Skin epidermis (tissue), 12 donors: ENCODE measurements around the gene ZNF385B.
A peak's percentile ranks its signal among the peaks of the same experiment; 100 is the strongest.
"Not testable (repeated sequence)": the region's sequence is repeated elsewhere in the genome, so short reads cannot be mapped to it uniquely, and the experiment has no call there.

Experiments used
- H3K27ac ChIP-seq, 21 experiments: fragments of 200-600 bp; sonication (generic) in 11 of 21; one replicate each; pipeline ENCODE4 v1.5.0; 2020; ENCODE audit warnings: mild to moderate bottlenecking in 3 of 21, inconsistent platforms in 2 of 21, moderate library complexity in 2 of 21
- H3K4me3 ChIP-seq, 7 experiments: fragments of 200-600 bp; sonication (generic) in 2 of 7; one replicate each; pipeline ENCODE4 v1.5.0; 2020; ENCODE audit warnings: inconsistent platforms in 2 of 7, mild to moderate bottlenecking in 2 of 7, moderate library complexity in 1 of 7

Gene ZNF385B

DNA sequence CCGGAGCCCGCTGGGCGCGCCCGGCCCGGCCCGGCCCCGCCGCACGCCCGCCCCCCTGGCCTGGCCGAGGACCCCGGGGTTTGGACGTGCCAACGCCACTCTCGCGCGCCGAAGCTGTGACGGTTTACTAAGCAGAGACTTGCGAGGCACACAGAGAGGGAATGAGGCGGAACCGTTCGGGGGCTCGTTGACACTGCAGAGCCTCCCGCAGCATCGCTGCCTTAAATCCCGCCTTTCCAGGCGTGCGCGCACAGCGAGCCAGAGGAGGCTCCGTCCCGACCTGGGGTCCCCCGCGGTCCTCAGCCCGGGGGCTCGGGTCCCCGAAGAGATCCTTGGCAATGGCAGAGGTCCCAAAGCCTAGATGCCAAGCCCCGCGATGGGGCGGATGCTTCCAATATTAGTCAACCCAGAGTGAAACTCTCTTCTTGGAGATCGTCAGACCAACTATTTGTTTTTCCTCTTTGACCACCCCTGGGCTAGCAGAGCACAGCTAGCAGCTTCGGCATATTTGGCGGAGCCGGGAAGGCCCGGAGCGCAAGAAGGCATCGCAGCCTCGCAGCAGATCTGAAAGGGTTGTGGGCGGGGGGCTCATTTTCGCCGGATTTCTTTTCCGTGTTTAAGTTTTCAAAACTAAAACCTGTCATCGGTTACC, at the start of gene ZNF385B:
Gene ZNF385B, minus strand, starts transcription at position 197 of the 652 bp plus-strand sequence.
- peak within 1 kb of the TSS in 1 of 21 experiments; percentile 34 for H3K27ac ChIP-seq

DNA sequence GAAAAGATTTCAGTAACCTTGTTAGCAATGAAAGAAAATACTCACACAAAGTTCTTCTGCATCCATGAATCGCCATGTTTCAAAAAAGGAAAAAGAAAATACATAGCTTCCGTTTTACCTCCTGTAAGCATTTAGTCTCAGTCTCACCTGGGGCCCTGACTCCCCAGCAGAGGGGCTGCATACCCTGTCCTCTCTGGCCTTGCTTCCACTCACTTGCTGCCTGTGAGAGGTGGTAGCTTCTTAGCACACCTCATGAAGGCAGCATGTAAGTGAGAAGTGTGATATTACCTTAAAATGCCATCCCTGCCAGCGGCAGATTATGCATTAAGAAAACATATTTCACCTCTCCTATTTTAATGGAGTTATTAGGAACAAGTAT, 49.3 kb upstream of the ZNF385B start:
- Histone ChIP-seq H3K27ac (no peak overlapping the region), H3K4me3 (no peak overlapping the region)

More for the DNA sequence above, at the start of gene ZNF385B:
- peak within 1 kb of the TSS; percentile 24 to 51 (median 30) for H3K4me3 ChIP-seq

DNA sequence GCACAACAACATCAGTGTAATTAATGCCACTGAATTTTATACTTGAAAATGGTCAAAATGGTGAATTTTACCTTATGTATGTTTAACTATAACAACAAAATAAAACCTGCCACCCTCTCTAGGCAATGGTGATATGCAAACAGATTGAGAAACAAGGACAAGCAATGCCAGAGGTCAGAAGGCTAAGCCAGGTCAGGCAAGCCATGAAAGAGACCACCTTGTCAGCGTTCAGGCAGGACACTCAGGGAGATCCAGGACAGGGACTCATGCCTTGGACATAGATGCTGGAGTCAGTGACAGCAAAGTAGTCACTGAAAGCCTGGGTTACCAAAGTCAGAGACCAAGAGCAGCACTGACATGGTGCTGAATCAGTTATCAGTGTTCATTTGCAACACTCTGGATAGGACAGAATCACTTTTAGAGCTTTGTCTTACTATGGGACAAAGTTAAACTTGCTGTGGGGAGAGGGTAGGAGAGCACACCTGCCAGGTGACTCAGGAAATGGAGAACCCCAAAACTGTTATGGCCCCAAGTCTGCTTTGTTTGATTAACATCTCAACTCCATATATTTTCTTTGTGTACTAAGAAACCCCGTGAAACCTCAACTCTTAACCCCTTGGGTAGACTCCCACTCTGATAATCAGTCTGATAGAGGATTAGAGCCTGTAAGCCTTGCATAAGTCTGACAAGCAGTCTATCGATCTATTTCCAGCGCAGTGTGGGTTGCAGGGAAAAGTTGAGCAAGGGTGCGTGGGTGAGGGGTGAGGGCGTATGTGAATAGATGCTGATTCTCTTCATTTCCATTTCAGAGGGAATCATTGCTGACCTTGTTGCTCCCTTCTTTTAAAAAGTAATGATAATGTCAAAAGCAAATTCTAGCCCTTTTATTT, 48.7 kb upstream of the ZNF385B start:
- no peak overlapping the region for H3K27ac ChIP-seq
- H3K4me3 ChIP-seq: no peak overlapping the region

DNA sequence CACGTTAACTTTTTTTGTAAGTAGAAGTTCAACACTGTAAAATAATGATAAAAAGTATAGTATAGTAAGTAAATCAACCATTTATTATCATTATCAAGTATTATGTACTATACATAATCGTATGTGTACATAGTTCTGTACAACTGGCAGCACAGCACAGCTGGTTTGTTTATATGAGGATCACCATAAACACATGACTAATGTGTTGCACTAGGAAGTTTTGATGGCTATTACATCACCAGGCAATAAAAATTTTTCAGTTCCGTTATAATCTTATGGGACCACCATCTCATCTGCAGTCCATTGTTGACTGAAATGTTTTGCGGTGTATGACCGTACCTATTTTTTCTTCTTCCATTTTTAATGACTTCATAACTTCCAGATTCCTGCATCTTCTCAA, 39.2 kb upstream of the ZNF385B start:
- no peak overlapping the region for H3K27ac ChIP-seq
- no peak overlapping the region for H3K4me3 ChIP-seq

DNA sequence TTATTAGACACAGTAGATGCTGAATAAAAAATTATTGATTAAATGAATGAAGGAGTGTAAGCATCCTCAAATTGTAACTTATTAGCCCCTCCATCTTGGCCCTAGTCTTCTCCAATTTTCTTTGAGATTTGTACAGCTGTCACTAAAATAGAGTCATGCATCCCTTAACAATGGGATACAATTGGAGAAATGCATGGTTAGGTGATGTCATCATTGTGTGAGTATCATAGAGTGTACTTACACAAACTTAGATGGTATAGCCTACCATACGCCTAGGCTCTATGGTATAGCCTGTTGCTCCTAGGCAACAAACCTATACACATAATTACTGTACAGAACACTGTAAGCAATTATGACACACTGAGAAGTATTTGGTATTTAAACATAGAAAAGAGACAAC, 38.3 kb upstream of the ZNF385B start:
- no peak overlapping the region for H3K27ac ChIP-seq
- H3K4me3 ChIP-seq: no peak overlapping the region

DNA sequence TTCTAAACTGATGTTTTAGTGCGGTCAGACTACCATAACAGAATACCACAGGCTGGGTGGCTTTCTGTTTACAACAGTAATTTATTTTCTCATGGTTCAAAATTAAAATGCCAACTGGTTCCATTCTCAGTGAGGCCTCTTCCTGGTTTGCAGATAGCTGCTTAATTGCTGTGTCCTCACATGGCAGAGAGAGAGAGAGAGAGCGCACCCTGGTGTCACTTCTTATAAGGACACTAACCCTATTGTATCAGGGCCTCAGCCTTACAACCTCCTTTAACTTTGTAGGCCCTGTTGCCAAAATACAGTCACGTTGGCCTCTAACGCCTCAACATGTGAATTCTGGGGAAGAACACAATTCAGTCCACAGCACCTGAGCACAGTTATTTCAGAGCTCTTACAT, 37.5 kb upstream of the ZNF385B start:
- Histone ChIP-seq H3K4me3 (no peak overlapping the region), H3K27ac (no peak overlapping the region)

DNA sequence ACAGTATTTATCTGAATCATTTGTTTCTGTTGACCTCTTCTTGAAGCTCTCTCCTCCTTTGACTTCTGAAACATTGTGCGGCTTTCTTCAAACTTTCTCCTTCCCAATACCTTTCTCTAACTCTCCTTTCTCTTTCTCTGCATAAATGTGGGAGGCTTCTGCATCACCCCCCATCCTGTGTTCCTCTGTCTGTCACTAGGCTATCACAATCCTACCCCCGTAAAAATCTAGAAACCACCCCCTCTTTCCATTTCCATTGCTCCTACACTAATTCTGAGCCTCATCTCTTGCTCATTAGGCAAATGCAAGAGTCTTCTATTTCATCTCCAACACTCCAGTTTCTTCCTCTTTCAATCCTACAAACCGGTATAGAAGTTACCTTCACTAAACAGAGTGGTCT, 32.2 kb upstream of the ZNF385B start:
- no peak overlapping the region for H3K4me3 ChIP-seq
- H3K27ac ChIP-seq: no peak overlapping the region

DNA sequence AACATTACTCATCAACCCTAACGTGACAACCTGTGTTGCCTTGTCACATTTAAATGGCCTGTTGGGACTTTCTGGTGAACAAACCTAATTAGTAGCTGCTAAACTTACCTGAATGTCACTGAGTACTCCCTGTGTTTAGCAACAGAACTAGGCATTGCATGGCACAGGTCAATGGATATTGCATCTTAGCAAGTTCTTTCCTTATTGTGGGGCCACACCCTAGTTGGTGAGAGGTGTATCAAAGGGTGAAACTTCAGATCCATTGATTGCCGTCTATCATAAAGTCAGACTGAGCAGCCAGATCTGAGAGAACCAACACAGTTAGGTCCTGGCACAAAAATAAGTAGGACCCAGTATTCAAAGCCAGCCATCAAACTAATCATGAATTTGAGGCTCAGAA, 29.8 kb upstream of the ZNF385B start:
- no peak overlapping the region for H3K27ac ChIP-seq
- no peak overlapping the region for H3K4me3 ChIP-seq

DNA sequence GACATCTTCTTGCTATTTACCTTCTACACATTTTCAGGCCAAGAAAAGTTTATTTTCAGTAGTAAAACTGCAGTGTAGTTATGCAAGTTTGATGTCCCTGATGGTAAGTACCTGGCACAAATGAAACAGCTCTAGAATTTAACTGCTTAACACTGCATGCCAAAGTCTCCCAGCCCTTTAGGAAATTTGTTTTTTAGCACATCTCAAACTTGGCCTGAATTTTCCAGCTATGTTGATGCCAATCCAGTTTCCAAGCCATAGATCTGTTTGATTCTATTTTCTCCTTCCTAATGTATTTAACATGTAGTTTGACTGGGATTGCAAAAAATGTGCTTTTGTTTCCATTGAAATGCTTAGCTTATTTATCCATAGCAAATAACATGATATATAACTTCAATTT, 29.3 kb upstream of the ZNF385B start:
- Histone ChIP-seq H3K4me3 (no peak overlapping the region), H3K27ac (no peak overlapping the region)

DNA sequence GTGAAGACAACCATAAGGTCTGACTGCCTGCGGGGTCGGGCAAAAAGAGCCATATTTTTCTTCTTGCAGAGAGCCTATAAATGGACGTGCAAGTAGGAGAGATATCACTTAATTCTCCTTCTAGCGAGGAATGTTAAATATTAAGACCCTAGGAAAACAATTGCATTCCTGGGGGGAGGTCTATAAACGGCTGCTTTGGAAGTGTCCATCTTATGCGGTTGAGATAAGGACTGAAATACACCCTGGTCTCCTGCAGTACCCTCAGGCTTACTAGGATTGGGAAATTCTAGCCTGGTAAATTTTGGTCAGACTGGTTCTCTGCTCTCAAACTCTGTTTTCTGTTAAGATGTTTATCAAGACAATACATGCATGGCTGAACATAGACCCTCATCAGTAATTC, 27.2 kb upstream of the ZNF385B start:
- not testable (repeated sequence) for H3K4me3 ChIP-seq, H3K27ac ChIP-seq

DNA sequence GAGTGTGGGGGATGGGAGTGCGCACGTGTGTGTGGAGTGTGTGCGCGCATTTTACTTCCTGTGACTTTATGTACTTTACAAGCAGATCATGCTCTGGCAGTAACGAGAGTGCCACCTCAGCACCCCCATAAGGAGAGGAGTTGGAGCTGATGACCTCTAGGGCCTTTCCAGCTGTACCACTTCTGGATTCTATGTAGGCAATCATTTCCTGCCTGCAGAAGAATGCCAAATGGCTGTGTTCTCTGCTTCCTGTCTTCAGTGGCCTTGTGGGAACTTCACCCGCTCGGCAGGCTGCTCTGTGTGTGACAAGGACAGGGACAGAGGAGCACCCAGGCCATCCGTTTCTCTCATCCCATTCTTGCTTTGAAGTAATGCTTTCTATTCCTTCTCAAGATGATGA, 22.8 kb upstream of the ZNF385B start:
- no peak overlapping the region for H3K27ac ChIP-seq
- no peak overlapping the region for H3K4me3 ChIP-seq

DNA sequence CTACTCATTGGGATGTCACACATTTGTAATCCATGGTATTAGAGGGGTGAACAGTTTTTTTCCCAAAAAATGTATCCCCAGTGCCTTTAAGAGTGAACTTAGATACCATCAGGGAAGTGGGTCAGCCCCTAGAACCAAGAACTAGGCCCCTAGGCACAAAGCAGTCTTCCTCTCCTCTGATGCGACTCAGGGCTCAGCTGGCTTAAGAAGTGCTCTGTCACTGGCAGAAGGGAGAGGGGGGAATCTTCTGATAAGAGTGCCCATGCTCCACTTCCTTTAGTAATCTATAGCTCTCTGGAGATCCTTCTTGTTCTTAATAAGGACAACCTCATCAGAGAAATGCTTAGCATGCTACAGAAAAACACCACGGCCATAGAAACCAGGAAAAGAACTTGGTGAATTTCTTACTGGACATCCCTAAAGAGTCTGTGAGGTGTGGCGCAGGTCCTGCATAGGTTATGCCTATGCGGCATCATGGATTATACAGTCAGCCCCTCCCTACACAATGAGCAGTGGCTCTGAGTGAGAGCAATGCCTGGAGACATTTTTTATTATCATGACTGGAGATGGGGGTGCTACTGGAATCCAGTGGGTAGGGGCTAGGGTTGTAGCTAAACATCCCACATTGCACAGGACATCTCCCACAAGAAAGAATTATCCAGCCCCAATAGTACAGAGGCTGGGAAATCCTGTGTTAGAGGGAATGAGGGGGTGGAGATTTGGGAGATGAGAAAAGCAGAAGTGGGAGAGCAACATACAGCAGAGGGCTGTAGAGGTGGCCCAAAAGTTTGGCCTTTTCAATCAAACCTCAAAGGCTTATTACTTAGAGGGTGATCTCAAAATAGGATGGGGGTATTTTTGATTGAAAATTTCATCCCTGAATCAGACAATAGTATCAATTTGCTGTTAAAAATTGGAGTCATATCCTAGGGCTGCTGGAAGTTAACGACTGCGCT, 21.7 kb upstream of the ZNF385B start:
- no peak overlapping the region for H3K27ac ChIP-seq
- no peak overlapping the region for H3K4me3 ChIP-seq

DNA sequence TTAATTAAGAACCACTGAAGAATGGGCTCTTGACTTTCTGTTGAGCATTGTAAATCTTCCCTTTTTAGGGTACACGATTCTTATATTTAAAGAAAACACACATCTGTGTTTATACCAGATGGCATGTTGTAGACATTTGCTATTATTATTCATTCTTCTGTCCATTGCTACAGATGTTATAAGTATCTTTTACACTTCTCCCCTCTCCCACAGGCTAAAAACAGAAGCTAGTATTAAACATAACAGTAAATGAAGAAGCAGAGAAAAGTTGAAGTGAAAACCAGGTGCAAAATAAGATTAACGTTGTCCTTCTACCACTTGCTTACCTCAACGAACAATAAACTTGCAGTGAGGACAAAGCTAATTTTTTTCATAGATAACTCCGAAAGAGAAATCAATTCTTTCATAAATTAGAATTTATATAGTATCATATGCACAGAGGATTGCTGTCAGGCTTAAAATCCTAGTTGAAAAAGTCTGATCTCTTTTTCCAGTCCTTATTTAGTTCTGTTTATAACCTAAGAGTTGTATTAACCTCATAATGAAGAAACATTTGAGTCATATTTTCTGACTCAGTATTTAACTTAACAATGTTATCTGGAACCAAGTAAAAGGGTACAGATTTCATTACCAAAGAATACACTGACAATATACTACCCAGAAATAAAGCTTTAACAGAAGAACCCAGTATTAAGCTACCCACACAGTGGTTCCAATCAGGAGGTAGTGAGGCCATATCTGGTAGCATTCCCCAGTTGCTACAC, 16.4 kb upstream of the ZNF385B start:
- Histone ChIP-seq H3K4me3 (no peak overlapping the region), H3K27ac (no peak overlapping the region)

DNA sequence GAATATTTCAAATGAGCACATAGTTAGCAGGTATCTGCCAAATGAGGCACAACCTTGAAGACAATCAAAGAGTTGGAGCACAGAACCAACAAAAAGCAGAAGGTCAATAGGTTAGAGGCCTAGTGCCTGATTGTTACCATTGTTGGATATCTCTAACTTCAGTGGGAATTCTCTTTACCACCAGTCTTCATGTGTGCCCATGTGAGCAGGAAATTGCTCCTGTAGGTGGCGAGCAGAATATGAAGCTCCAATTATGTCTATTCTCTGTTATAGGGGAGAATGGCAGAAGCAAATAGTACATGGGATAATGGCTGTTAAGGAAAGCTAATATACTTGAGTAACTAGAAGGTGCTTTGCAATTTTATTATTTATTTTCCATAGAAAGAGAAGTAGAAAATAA, 14.9 kb upstream of the ZNF385B start:
- Histone ChIP-seq H3K27ac (no peak overlapping the region), H3K4me3 (no peak overlapping the region)

DNA sequence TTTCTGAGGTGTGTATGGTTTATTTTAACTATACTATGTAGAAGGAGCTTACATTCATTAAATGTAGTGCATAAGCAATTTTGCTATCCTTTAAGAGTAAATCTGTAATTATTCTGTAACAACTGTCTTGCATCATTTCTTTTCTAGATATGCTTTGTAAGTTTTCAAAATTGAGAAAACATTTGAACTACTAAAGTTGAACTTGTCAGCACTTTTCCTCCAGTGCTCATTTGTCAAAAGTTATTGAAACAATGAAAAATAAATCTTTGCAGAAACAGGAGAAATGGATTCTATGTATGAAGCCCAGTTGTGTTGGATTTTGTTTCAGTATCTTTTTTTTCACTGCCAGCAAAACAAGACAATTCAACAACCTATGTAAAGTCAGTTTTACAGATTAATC, 14.5 kb upstream of the ZNF385B start:
- Histone ChIP-seq H3K4me3 (no peak overlapping the region), H3K27ac (no peak overlapping the region)

DNA sequence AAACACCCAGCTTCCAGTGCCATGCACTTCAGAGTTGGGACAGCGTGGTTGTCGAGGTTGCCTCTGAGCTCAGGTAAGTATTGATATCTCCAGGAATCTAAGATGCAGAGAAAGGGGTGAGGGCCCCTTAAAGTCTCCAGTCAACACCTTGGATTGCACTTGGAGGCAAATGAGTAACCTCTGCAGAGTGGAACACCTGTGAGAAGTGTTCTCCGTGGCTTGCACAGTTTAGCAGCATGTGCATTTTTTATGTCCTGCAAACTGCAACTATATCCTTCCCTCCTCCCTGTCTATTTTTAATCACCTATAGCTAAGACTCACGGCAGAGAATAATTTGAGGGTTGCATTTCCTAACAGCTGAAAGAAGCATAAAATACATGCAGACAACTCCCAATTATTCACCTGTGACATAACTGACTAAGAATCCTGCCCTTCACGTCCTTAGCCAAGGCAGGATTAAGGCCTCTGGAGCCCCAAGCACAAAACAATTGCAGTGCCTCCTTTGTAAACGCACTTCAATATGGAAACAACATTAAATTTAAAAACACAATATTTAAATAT, 1.6 kb upstream of the ZNF385B start:
- H3K27ac ChIP-seq: no peak overlapping the region
- H3K4me3 ChIP-seq: no peak overlapping the region

DNA sequence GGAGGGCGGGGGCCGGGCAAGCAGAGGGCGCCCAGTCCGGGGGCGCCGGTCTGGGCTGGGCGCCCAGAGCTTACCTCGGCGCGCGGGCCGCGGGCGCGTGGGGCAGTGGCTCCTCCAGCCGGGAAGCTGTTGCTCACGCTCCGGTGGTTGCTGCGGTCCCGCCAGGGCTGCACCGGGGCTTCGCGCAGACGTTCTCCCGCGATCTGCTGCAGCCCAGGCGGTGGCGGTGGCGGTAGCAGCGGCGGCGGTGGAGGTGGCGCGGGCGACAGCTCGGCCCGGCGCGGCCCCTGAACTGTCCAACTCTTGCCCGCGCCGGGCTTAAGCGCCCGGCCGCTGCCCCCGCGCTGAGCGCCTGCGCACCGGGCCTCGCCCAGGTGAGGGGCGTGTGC, 391 bp downstream of the ZNF385B start:
- peak overlapping the region; percentile 24 to 51 (median 30) for H3K4me3 ChIP-seq
- H3K27ac ChIP-seq: no peak overlapping the region

DNA sequence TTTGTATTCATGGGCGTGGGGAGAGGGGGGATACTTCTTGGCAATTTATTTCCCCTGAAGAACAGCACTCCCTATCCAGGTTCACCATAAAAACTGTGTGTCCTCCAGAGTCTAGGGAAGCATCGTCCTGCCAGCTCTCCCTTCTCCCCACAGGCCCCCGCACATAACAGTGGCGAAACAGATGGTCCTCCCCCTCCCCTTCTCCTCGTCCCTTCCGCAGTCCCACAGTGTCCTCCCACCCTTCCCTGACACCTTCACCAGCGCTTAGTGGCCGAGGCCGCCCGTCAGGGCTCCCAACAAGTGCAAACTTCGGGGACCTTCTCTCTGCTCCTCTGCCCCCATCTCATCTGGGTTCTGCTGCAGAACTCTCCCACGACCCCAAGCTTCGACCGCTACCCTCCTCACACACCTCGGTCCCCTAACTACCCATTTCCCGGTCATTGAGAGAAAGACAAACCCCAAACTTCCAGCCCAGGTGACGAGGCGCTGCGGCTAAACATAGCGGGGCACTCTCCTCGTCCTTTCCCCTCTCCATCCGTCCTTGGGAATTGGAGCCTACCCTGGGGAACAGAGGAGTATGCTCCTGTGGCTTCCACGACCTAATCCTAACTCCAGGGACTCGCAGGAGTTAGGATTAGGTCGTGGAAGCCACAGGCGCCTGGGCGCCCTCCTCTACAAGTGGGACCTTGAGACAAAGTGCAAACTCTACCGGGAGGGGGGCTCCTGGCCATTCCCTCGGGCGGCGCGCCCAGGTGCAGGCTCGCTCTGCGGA, 971 bp downstream of the ZNF385B start:
- Histone ChIP-seq H3K27ac (peak overlapping the region in 1 of 21 experiments; percentile 34), H3K4me3 (peak overlapping the region; percentile 8 to 51 (median 30))
